A549 treated with AZD2906 at 1 μM for 4 hours (cell line): ENCODE data around the gene PTPN13. TPM values are rescaled to one million over a fixed set of nuclear protein-coding genes. Genes with fewer than 3 reads are reported as not detected.

Source experiments
- total RNA-seq: library from RNA; stranded (reverse); fragments of 200-300 nt; extraction: Qiagen RNA extraction; gene quantifications from 5 replicates; pipeline ENCODE4 v1.2.3, GENCODE V29; 2022

Gene PTPN13, protein sequence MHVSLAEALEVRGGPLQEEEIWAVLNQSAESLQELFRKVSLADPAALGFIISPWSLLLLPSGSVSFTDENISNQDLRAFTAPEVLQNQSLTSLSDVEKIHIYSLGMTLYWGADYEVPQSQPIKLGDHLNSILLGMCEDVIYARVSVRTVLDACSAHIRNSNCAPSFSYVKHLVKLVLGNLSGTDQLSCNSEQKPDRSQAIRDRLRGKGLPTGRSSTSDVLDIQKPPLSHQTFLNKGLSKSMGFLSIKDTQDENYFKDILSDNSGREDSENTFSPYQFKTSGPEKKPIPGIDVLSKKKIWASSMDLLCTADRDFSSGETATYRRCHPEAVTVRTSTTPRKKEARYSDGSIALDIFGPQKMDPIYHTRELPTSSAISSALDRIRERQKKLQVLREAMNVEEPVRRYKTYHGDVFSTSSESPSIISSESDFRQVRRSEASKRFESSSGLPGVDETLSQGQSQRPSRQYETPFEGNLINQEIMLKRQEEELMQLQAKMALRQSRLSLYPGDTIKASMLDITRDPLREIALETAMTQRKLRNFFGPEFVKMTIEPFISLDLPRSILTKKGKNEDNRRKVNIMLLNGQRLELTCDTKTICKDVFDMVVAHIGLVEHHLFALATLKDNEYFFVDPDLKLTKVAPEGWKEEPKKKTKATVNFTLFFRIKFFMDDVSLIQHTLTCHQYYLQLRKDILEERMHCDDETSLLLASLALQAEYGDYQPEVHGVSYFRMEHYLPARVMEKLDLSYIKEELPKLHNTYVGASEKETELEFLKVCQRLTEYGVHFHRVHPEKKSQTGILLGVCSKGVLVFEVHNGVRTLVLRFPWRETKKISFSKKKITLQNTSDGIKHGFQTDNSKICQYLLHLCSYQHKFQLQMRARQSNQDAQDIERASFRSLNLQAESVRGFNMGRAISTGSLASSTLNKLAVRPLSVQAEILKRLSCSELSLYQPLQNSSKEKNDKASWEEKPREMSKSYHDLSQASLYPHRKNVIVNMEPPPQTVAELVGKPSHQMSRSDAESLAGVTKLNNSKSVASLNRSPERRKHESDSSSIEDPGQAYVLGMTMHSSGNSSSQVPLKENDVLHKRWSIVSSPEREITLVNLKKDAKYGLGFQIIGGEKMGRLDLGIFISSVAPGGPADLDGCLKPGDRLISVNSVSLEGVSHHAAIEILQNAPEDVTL (N-terminal part only)
- total RNA-seq: 3.4 to 5.4 TPM (median 3.7 TPM) in 5 replicates

DNA sequence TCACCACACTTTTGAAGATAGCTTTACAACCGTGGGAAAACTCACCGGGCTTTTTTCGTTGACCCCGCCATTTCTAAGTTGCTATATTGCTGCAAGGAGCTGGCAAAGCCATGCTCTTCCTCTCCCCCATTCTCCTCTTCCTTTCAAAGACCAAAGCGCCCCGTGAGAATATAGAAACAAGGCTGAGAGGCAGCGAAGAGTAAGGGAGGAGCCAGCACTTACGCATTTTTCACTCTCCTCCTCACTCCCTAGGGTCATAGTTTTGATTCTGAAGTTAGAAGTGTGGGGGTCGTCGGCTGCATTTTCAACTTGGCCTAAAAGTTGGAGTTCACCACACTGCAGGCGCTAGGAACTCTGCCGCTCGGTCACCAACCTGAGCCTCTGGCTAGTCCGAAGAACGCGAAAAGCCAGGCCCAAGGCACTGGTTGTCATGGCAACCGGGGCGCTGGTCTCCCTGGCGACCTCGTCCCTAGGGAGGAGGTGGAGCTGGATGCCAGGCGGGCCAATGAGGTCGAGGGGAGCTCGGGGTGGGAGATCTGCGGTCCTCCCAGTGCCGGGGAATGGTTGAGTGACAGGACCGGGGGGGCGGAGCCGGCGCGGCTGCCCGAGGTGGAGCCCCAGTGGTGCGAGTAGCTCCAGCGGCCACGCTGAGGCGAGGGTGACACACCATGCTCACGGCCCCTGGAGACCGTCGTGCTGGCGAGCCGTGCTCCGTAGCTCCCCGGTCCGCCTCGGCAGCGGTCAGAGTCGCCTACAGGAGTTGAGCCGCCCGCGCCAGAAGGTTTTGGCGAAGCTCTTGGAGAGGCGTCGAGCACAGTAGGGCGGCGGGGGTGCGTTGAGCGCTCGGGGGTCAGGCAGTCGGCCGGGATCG, at the start of gene PTPN13:
Gene PTPN13, plus strand, starts transcription at position 628 of the 871 bp plus-strand sequence. CDS start 40,942 bp downstream, outside the sequence.

DNA sequence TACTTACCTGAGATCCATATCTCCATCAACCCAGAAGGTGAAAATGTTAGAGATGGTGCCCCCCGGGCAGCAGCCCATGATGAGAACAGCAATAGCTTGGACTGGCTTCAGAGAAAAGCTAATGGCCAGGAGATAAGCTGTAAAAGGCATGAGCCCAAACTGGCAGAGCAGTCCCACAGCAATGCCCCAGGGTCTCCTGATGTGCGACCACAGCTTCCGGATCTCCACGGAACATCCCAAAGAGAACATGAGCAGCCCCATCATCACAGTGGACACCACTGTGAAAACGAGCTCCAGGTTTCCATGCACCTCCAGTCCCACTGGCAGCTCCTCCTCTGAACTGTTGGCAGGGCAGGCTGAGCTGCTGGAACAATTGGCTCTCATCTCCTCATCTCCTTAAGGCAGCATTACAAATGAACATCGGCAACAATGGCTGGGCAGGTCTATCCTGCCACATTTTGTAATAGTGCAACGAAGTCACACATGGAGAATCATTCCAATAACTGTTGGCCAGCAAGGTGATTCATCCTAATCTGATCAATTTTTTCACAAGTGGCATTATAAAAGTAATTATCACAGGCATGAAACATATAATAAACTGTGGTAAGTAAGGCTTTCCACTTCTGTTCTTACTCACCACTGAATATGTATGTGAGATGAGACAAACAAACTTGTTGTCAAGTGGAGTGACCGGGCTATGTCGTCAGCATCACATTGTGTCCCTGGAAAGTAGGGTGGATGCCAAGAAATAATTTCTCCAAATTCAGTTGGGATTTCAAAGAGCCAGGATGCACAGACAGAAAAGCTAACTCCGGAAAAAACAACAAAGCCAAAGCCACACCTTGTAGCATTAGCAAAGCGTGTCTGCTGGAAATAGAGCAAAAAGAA, 254.9 kb downstream of the PTPN13 start, which contains the start of gene SLC10A6:
Gene SLC10A6, minus strand, starts transcription at position 653 of the 888 bp plus-strand sequence. Its CDS starts 269 bp downstream, at position 384.

Other genes with a start within 250 kb of the PTPN13 start
- gene MAPK10, start 234.3 kb upstream of the PTPN13 start, total RNA-seq: 0.41 to 0.54 TPM (median 0.45 TPM) in 5 replicates